Measurements from ENCODE around the gene CACNA1E. TPM values are rescaled to one million over a fixed set of nuclear protein-coding genes. Genes with fewer than 3 reads are reported as not detected.

CACNA1E gene
- total and polyA plus RNA-seq, 2 of the 13 experiments (the other 11 are each of a cell fraction or from before 2014, with no cell fraction given): not detected

- no peaks in the 10 kb centered on the region for H3K79me2 ChIP-seq (ENCODE audit: insufficient read depth, low read length)
- ATAC-seq (no peak), FAIRE-seq (no peak), DNase-seq (ENCODE audit: low spot score) (no peak)
- intact Hi-C loops (cut with micrococcal nuclease; ENCODE audit: unreplicated experiment) (no loop called here), in situ Hi-C loops (cut with HindIII; ENCODE audit: extremely low pct_ligation_motif_present, low pct_unique_long_range_greater_than_20kb) (no loop called here)
- no peak overlapping the region for H3K4me3 ChIP-seq (replicated peaks in 1 of 3; ENCODE audit: insufficient read depth in 1 of 3, low read depth in 2 of 3, low read length in 3 of 3)
- H3K27me3 ChIP-seq (ENCODE audit: control insufficient read depth in 1 of 2, insufficient read depth in 2 of 2, low read length in 2 of 2): no peaks in the 10 kb centered on the region
- 38% methylated on average over 2 of the region's 2 CpGs for WGBS (ENCODE audit: low lambda C conversion rate)
- no peak overlapping the region for H3K4me2 ChIP-seq (ENCODE audit: low read depth, low read length)
- TF ChIP-seq CBX5 (CRISPR knock-in tag; IDR thresholded peaks at IDR 0.05; ENCODE audit: borderline replicate concordance): no peak
- TF ChIP-seq ATF7-NPFF (CRISPR knock-in tag; IDR thresholded peaks at IDR 0.05; ENCODE audit: low read depth): no peak
- TF ChIP-seq, protein P1, sequence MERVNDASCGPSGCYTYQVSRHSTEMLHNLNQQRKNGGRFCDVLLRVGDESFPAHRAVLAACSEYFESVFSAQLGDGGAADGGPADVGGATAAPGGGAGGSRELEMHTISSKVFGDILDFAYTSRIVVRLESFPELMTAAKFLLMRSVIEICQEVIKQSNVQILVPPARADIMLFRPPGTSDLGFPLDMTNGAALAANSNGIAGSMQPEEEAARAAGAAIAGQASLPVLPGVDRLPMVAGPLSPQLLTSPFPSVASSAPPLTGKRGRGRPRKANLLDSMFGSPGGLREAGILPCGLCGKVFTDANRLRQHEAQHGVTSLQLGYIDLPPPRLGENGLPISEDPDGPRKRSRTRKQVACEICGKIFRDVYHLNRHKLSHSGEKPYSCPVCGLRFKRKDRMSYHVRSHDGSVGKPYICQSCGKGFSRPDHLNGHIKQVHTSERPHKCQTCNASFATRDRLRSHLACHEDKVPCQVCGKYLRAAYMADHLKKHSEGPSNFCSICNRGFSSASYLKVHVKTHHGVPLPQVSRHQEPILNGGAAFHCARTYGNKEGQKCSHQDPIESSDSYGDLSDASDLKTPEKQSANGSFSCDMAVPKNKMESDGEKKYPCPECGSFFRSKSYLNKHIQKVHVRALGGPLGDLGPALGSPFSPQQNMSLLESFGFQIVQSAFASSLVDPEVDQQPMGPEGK (CRISPR knock-in tag; IDR thresholded peaks at IDR 0.05): no peak
- TF ChIP-seq ZNF704 (CRISPR knock-in tag; IDR thresholded peaks at IDR 0.05; ENCODE audit: borderline replicate concordance): no peak
- TF ChIP-seq RORA (CRISPR knock-in tag; IDR thresholded peaks at IDR 0.05): no peak
- TF ChIP-seq MAZ (IDR thresholded peaks at IDR 0.05; ENCODE audit: borderline replicate concordance, low read depth, low read length): no peak
- TF ChIP-seq MAZ (CRISPR knock-in tag; IDR thresholded peaks at IDR 0.05; ENCODE audit: low read depth): no peak
- no peak for TF ChIP-seq ZKSCAN8 (CRISPR knock-in tag; IDR thresholded peaks at IDR 0.05; ENCODE audit: borderline replicate concordance)
- no peak for TF ChIP-seq HNF4G (IDR thresholded peaks at IDR 0.05; ENCODE audit: borderline replicate concordance, low read depth, low read length)
- no peak for TF ChIP-seq HNF4G (CRISPR knock-in tag; IDR thresholded peaks at IDR 0.05; ENCODE audit: borderline replicate concordance, low read depth)
- TF ChIP-seq KDM5A (IDR thresholded peaks at IDR 0.05; ENCODE audit: borderline replicate concordance, low read length): no peak
- no peak for TF ChIP-seq ZKSCAN5 (CRISPR knock-in tag; IDR thresholded peaks at IDR 0.05)
- no peak for TF ChIP-seq ZNF782 (CRISPR knock-in tag; IDR thresholded peaks at IDR 0.05; ENCODE audit: borderline replicate concordance)
- ChIA-PET POLR2A (no interaction called here), CTCF (ENCODE audit: low intra/inter-chr PET ratio, low total read pairs) (no interaction called here)
- peaks cover 10% of the 10 kb centered on the region; the same call in 1 of the 2 replicates for H3K9me3 ChIP-seq (ENCODE audit: low read length)
- H3K4me1 ChIP-seq (ENCODE audit: insufficient read depth, low read length): peaks cover 21% of the 10 kb centered on the region
- no peak overlapping the region for H3K9ac ChIP-seq (ENCODE audit: insufficient read depth, low read depth, low read length)
- H2AFZ ChIP-seq (ENCODE audit: low read length): no peak overlapping the region
- H4K20me1 ChIP-seq (ENCODE audit: insufficient read depth, low read length): no peaks in the 10 kb centered on the region
- no peaks in the 10 kb centered on the region for H3K36me3 ChIP-seq (replicated peaks in 1 of 2; ENCODE audit: control insufficient read depth in 1 of 2, insufficient read depth in 2 of 2, low read length in 2 of 2)
- H3K27ac ChIP-seq (ENCODE audit: extremely low read length, insufficient read depth, low read length): no peak overlapping the region
- BruUV-seq (replicated peaks): no TSS peak
These were observed 173.2 kb downstream of the CACNA1E start for GRCh38 chr1:181656491-181656890.

All from HepG2 (cell line).